Measurements from ENCODE around the gene ATP5F1A. TPM values are rescaled to one million over a fixed set of nuclear protein-coding genes. Genes with fewer than 3 reads are reported as not detected.

The ATP5F1A gene
- 381 TPM for polyA plus RNA-seq (2013, experiment 1 of 2)
- polyA plus RNA-seq (2013, experiment 2 of 2) = 380 TPM

GRCh38 chr18:46097801-46098615 is at the start of gene ATP5F1A:
Gene ATP5F1A, minus strand, starts transcription at chr18:46098296. Its CDS starts 65 bp downstream, at chr18:46098231.
- Histone ChIP-seq H3K79me2 (ENCODE audit: control insufficient read depth, insufficient read depth, low read length) (peaks cover 40% of the 10 kb centered on the region), H3K4me1 (ENCODE audit: control insufficient read depth, low read depth, low read length) (peaks cover 3% of the 10 kb centered on the region), H3K9ac (ENCODE audit: low read length) (peak within 1 kb of the TSS; percentile 97), H3K23ac (ENCODE audit: low read length) (peak within 1 kb of the TSS; percentile 82), H3K36me3 (ENCODE audit: control insufficient read depth, insufficient read depth, low read length) (no peaks in the 10 kb centered on the region), H2BK120ac (ENCODE audit: low read depth, low read length) (peak within 1 kb of the TSS; percentile 5), H3K79me1 (ENCODE audit: low read length) (peaks cover 2% of the 10 kb centered on the region), H2AK5ac (ENCODE audit: low read length) (peak within 1 kb of the TSS; percentile 75), H3K4ac (ENCODE audit: low read depth, low read length) (peak within 1 kb of the TSS; percentile 84), H4K8ac (ENCODE audit: low read depth, low read length) (peak within 1 kb of the TSS; percentile 30), H2BK15ac (replicated peaks; ENCODE audit: low read depth) (peak within 1 kb of the TSS; percentile 89), H3K18ac (ENCODE audit: low read length) (peak within 1 kb of the TSS; percentile 85), H3K56ac (ENCODE audit: low read length) (peak within 1 kb of the TSS; percentile 100), H3K4me2 (ENCODE audit: low read length) (peak within 1 kb of the TSS; percentile 50), H3K4me3 (ENCODE audit: low read length) (peak within 1 kb of the TSS; percentile 96), H3K27ac (ENCODE audit: low read depth, low read length) (peak within 1 kb of the TSS; percentile 79), H4K5ac (ENCODE audit: low read length) (peak within 1 kb of the TSS; percentile 12), H3K27me3 (ENCODE audit: insufficient read depth, low read length, poor library complexity) (no peaks in the 10 kb centered on the region), H2BK5ac (ENCODE audit: low read length) (peak within 1 kb of the TSS; percentile 94)
- WGBS (ENCODE audit: extremely low coverage, insufficient coverage, low lambda C conversion rate) = no CpG with 5 or more reads among the region's 53 CpGs
- DNase-seq = peak; percentile 92

GRCh38 chr18:46141199-46141598 is 43.1 kb upstream of the ATP5F1A start:
- Histone ChIP-seq H4K5ac (ENCODE audit: low read length) (no peak overlapping the region), H2BK15ac (replicated peaks; ENCODE audit: low read depth) (no peak overlapping the region), H3K4ac (ENCODE audit: low read depth, low read length) (no peak overlapping the region), H3K79me2 (ENCODE audit: control insufficient read depth, insufficient read depth, low read length) (no peaks in the 10 kb centered on the region), H2AK5ac (ENCODE audit: low read length) (no peak overlapping the region), H2BK5ac (ENCODE audit: low read length) (no peak overlapping the region), H3K23ac (ENCODE audit: low read length) (no peak overlapping the region), H3K27me3 (ENCODE audit: insufficient read depth, low read length, poor library complexity) (no peaks in the 10 kb centered on the region), H3K4me3 (ENCODE audit: low read length) (no peak overlapping the region), H3K18ac (ENCODE audit: low read length) (no peak overlapping the region), H3K79me1 (ENCODE audit: low read length) (no peaks in the 10 kb centered on the region), H3K9ac (ENCODE audit: low read length) (no peak overlapping the region), H3K56ac (ENCODE audit: low read length) (no peak overlapping the region), H3K4me2 (ENCODE audit: low read length) (no peak overlapping the region), H2BK120ac (ENCODE audit: low read depth, low read length) (no peak overlapping the region), H3K36me3 (ENCODE audit: control insufficient read depth, insufficient read depth, low read length) (no peaks in the 10 kb centered on the region), H3K4me1 (ENCODE audit: control insufficient read depth, low read depth, low read length) (no peaks in the 10 kb centered on the region), H4K8ac (ENCODE audit: low read depth, low read length) (no peak overlapping the region), H3K27ac (ENCODE audit: low read depth, low read length) (no peak overlapping the region)
- WGBS (ENCODE audit: extremely low coverage, insufficient coverage, low lambda C conversion rate) = no CpG with 5 or more reads among the region's 4 CpGs
- no peak for DNase-seq

- no peak overlapping the region for H3K27ac ChIP-seq (ENCODE audit: low read depth, low read length)
- DNase-seq = no peak
- no peak overlapping the region for H3K56ac ChIP-seq (ENCODE audit: low read length)
- H3K4me1 ChIP-seq (ENCODE audit: control insufficient read depth, low read depth, low read length) = no peaks in the 10 kb centered on the region
- H4K8ac ChIP-seq (ENCODE audit: low read depth, low read length) = no peak overlapping the region
- no peak overlapping the region for H3K18ac ChIP-seq (ENCODE audit: low read length)
- no peak overlapping the region for H3K4ac ChIP-seq (ENCODE audit: low read depth, low read length)
- no peak overlapping the region for H2BK120ac ChIP-seq (ENCODE audit: low read depth, low read length)
- no CpG with 5 or more reads among the region's 4 CpGs for WGBS (ENCODE audit: extremely low coverage, insufficient coverage, low lambda C conversion rate)
- no peaks in the 10 kb centered on the region for H3K27me3 ChIP-seq (ENCODE audit: insufficient read depth, low read length, poor library complexity)
- H2BK15ac ChIP-seq (replicated peaks; ENCODE audit: low read depth) = no peak overlapping the region
- no peaks in the 10 kb centered on the region for H3K36me3 ChIP-seq (ENCODE audit: control insufficient read depth, insufficient read depth, low read length)
- H4K5ac ChIP-seq (ENCODE audit: low read length) = no peak overlapping the region
- H2AK5ac ChIP-seq (ENCODE audit: low read length) = no peak overlapping the region
- no peak overlapping the region for H3K23ac ChIP-seq (ENCODE audit: low read length)
- no peak overlapping the region for H3K4me2 ChIP-seq (ENCODE audit: low read length)
- no peaks in the 10 kb centered on the region for H3K79me2 ChIP-seq (ENCODE audit: control insufficient read depth, insufficient read depth, low read length)
- H3K9ac ChIP-seq (ENCODE audit: low read length) = no peak overlapping the region
- H3K4me3 ChIP-seq (ENCODE audit: low read length) = no peak overlapping the region
- H3K79me1 ChIP-seq (ENCODE audit: low read length) = no peaks in the 10 kb centered on the region
- no peak overlapping the region for H2BK5ac ChIP-seq (ENCODE audit: low read length)
Measured at GRCh38 chr18:46140173-46140572, 42.1 kb upstream of the ATP5F1A start.

- no peak overlapping the region for H4K5ac ChIP-seq (ENCODE audit: low read length)
- no CpG with 5 or more reads among the region's 9 CpGs for WGBS (ENCODE audit: extremely low coverage, insufficient coverage, low lambda C conversion rate)
- no peaks in the 10 kb centered on the region for H3K36me3 ChIP-seq (ENCODE audit: control insufficient read depth, insufficient read depth, low read length)
- H2AK5ac ChIP-seq (ENCODE audit: low read length) = no peak overlapping the region
- H3K4me3 ChIP-seq (ENCODE audit: low read length) = no peak overlapping the region
- no peak overlapping the region for H2BK15ac ChIP-seq (replicated peaks; ENCODE audit: low read depth)
- H3K4me1 ChIP-seq (ENCODE audit: control insufficient read depth, low read depth, low read length) = no peaks in the 10 kb centered on the region
- DNase-seq = peak; percentile 22
- no peak overlapping the region for H3K4ac ChIP-seq (ENCODE audit: low read depth, low read length)
- no peak overlapping the region for H3K56ac ChIP-seq (ENCODE audit: low read length)
- H2BK120ac ChIP-seq (ENCODE audit: low read depth, low read length) = no peak overlapping the region
- no peak overlapping the region for H2BK5ac ChIP-seq (ENCODE audit: low read length)
- H3K79me1 ChIP-seq (ENCODE audit: low read length) = no peaks in the 10 kb centered on the region
- no peak overlapping the region for H4K8ac ChIP-seq (ENCODE audit: low read depth, low read length)
- no peak overlapping the region for H3K18ac ChIP-seq (ENCODE audit: low read length)
- H3K27ac ChIP-seq (ENCODE audit: low read depth, low read length) = no peak overlapping the region
- H3K9ac ChIP-seq (ENCODE audit: low read length) = no peak overlapping the region
- H3K23ac ChIP-seq (ENCODE audit: low read length) = no peak overlapping the region
- no peaks in the 10 kb centered on the region for H3K79me2 ChIP-seq (ENCODE audit: control insufficient read depth, insufficient read depth, low read length)
- H3K4me2 ChIP-seq (ENCODE audit: low read length) = no peak overlapping the region
- no peaks in the 10 kb centered on the region for H3K27me3 ChIP-seq (ENCODE audit: insufficient read depth, low read length, poor library complexity)
Measured at GRCh38 chr18:46134920-46135675, 37.0 kb upstream of the ATP5F1A start.

GRCh38 chr18:46133534-46133933 is 35.4 kb upstream of the ATP5F1A start:
- H2BK15ac ChIP-seq (replicated peaks; ENCODE audit: low read depth) = no peak overlapping the region
- H3K56ac ChIP-seq (ENCODE audit: low read length) = no peak overlapping the region
- H3K4ac ChIP-seq (ENCODE audit: low read depth, low read length) = no peak overlapping the region
- no peak overlapping the region for H4K5ac ChIP-seq (ENCODE audit: low read length)
- no peaks in the 10 kb centered on the region for H3K27me3 ChIP-seq (ENCODE audit: insufficient read depth, low read length, poor library complexity)
- H3K4me1 ChIP-seq (ENCODE audit: control insufficient read depth, low read depth, low read length) = no peaks in the 10 kb centered on the region
- H2AK5ac ChIP-seq (ENCODE audit: low read length) = no peak overlapping the region
- no peak overlapping the region for H3K4me3 ChIP-seq (ENCODE audit: low read length)
- no peak overlapping the region for H3K9ac ChIP-seq (ENCODE audit: low read length)
- no peak overlapping the region for H2BK5ac ChIP-seq (ENCODE audit: low read length)
- H3K36me3 ChIP-seq (ENCODE audit: control insufficient read depth, insufficient read depth, low read length) = no peaks in the 10 kb centered on the region
- no peak overlapping the region for H2BK120ac ChIP-seq (ENCODE audit: low read depth, low read length)
- DNase-seq = no peak
- H3K23ac ChIP-seq (ENCODE audit: low read length) = no peak overlapping the region
- H3K18ac ChIP-seq (ENCODE audit: low read length) = no peak overlapping the region
- H3K27ac ChIP-seq (ENCODE audit: low read depth, low read length) = no peak overlapping the region
- H3K79me1 ChIP-seq (ENCODE audit: low read length) = no peaks in the 10 kb centered on the region
- no peaks in the 10 kb centered on the region for H3K79me2 ChIP-seq (ENCODE audit: control insufficient read depth, insufficient read depth, low read length)
- no peak overlapping the region for H3K4me2 ChIP-seq (ENCODE audit: low read length)
- no peak overlapping the region for H4K8ac ChIP-seq (ENCODE audit: low read depth, low read length)
- WGBS (ENCODE audit: extremely low coverage, insufficient coverage, low lambda C conversion rate) = no CpG with 5 or more reads among the region's 3 CpGs

Measured in mesendoderm (in vitro differentiated cells).